Measurements from ENCODE around the gene DLGAP1. TPM values are rescaled to one million over a fixed set of nuclear protein-coding genes. Genes with fewer than 3 reads are reported as not detected.

The DLGAP1 gene
- total RNA-seq, 1 donor from 2014 or later = 0.63 TPM

GRCh38 chr18:3898861-3899613, 556.1 kb downstream of the DLGAP1 start:
- no peak for DNase-seq (ENCODE audit: low read depth)
- TF ChIP-seq CTCF (conservative IDR thresholded peaks at IDR 0.05; ENCODE audit: low read depth, low read length) = no peak
- no peak overlapping the region for H3K4me3 ChIP-seq (ENCODE audit: low read depth, low read length)

GRCh38 chr18:3892152-3892551, 563.0 kb downstream of the DLGAP1 start:
- H3K4me3 ChIP-seq (ENCODE audit: low read depth, low read length) = no peak overlapping the region
- no peak for DNase-seq (ENCODE audit: low read depth)
- TF ChIP-seq CTCF (conservative IDR thresholded peaks at IDR 0.05; ENCODE audit: low read depth, low read length) = no peak

- TF ChIP-seq CTCF (conservative IDR thresholded peaks at IDR 0.05; ENCODE audit: low read depth, low read length) = no peak
- no peak overlapping the region for H3K4me3 ChIP-seq (ENCODE audit: low read depth, low read length)
- DNase-seq (ENCODE audit: low read depth) = no peak
Observed at GRCh38 chr18:3891245-3891644, 563.9 kb downstream of the DLGAP1 start.

GRCh38 chr18:3889803-3890202, 565.3 kb downstream of the DLGAP1 start:
- no peak for TF ChIP-seq CTCF (conservative IDR thresholded peaks at IDR 0.05; ENCODE audit: low read depth, low read length)
- no peak for DNase-seq (ENCODE audit: low read depth)
- no peak overlapping the region for H3K4me3 ChIP-seq (ENCODE audit: low read depth, low read length)

- no peak for DNase-seq (ENCODE audit: low read depth)
- no peak for TF ChIP-seq CTCF (conservative IDR thresholded peaks at IDR 0.05; ENCODE audit: low read depth, low read length)
- H3K4me3 ChIP-seq (ENCODE audit: low read depth, low read length) = no peak overlapping the region
Observed at GRCh38 chr18:3889121-3889520, 566.0 kb downstream of the DLGAP1 start.

GRCh38 chr18:3886575-3887322, 568.4 kb downstream of the DLGAP1 start:
- no peak for DNase-seq (ENCODE audit: low read depth)
- no peak for TF ChIP-seq CTCF (conservative IDR thresholded peaks at IDR 0.05; ENCODE audit: low read depth, low read length)

More at GRCh38 chr18:3886575-3887322, 568.4 kb downstream of the DLGAP1 start:
- H3K4me3 ChIP-seq (ENCODE audit: low read depth, low read length) = no peak overlapping the region
